ENCODE results near the gene TMEM271.

DNA sequence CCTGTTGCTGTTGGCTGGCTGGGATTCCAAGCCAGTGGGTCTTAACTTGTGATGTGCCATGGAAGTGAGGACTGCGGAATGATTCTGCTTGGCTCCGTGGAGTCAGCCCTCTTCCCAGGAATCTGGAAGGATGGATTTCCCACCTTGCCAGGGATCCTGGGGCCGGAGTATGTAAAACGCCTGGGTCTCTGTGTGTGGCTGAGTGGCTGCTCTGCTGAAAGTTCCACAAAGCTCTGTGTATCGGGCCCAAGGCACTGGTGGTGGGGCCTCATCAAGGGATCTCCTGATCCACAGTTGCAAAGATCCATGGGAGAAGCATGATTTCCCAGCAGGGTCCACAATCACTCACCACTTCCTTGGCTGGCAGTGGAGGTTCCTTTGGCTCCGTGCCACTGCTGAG, 24.1 kb upstream of the TMEM271 start:
- TF ChIP-seq, protein P1, sequence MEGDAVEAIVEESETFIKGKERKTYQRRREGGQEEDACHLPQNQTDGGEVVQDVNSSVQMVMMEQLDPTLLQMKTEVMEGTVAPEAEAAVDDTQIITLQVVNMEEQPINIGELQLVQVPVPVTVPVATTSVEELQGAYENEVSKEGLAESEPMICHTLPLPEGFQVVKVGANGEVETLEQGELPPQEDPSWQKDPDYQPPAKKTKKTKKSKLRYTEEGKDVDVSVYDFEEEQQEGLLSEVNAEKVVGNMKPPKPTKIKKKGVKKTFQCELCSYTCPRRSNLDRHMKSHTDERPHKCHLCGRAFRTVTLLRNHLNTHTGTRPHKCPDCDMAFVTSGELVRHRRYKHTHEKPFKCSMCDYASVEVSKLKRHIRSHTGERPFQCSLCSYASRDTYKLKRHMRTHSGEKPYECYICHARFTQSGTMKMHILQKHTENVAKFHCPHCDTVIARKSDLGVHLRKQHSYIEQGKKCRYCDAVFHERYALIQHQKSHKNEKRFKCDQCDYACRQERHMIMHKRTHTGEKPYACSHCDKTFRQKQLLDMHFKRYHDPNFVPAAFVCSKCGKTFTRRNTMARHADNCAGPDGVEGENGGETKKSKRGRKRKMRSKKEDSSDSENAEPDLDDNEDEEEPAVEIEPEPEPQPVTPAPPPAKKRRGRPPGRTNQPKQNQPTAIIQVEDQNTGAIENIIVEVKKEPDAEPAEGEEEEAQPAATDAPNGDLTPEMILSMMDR (IDR thresholded peaks at IDR 0.05), result no peak
- no peak for TF ChIP-seq POLR2A (IDR thresholded peaks at IDR 0.05)
